D341Med (cell line): Measurements from ENCODE around the gene ST6GALNAC4.
A peak's percentile ranks its signal among the peaks of the same experiment; 100 is the strongest.

Experiments
- DNase-seq: peaks from one replicate; pipeline ENCODE4 v3.0.0; 2012; ENCODE audit warnings: low spot score

The ST6GALNAC4 gene

GRCh38 chr9:127929625-127929979 is 12.8 kb upstream of the ST6GALNAC4 start:
- DNase-seq = no peak

GRCh38 chr9:127928676-127929624 is 12.1 kb upstream of the ST6GALNAC4 start:
- DNase-seq = no peak

- DNase-seq = no peak
These were observed 11.3 kb upstream of the ST6GALNAC4 start for GRCh38 chr9:127927988-127928675.

- DNase-seq = no peak
These were observed 10.6 kb upstream of the ST6GALNAC4 start for GRCh38 chr9:127927201-127927987.

GRCh38 chr9:127926906-127927200 is 10.0 kb upstream of the ST6GALNAC4 start:
- DNase-seq = no peak

GRCh38 chr9:127925959-127926905 is 9.4 kb upstream of the ST6GALNAC4 start:
- no peak for DNase-seq

GRCh38 chr9:127924736-127925444 is 8.0 kb upstream of the ST6GALNAC4 start:
- DNase-seq = no peak

GRCh38 chr9:127923771-127924170 is 6.9 kb upstream of the ST6GALNAC4 start:
- DNase-seq = no peak

GRCh38 chr9:127923046-127923445 is 6.2 kb upstream of the ST6GALNAC4 start:
- peak; percentile 52 for DNase-seq

GRCh38 chr9:127921557-127922120 is 4.8 kb upstream of the ST6GALNAC4 start:
- peak; percentile 89 for DNase-seq

- no peak for DNase-seq
These were observed 4.0 kb upstream of the ST6GALNAC4 start for GRCh38 chr9:127920794-127921193.

GRCh38 chr9:127919253-127919815 is 2.5 kb upstream of the ST6GALNAC4 start:
- DNase-seq = no peak

GRCh38 chr9:127918183-127919107 is 1.6 kb upstream of the ST6GALNAC4 start:
- no peak for DNase-seq

- DNase-seq = no peak
These were observed 762 bp upstream of the ST6GALNAC4 start for GRCh38 chr9:127917603-127918002.

- no peak for DNase-seq
These were observed 781 bp downstream of the ST6GALNAC4 start for GRCh38 chr9:127915801-127916719.

- no peak for DNase-seq
These were observed 1.5 kb downstream of the ST6GALNAC4 start for GRCh38 chr9:127915325-127915752.

- DNase-seq = no peak
These were observed 3.2 kb downstream of the ST6GALNAC4 start for GRCh38 chr9:127913682-127914081.

GRCh38 chr9:127912882-127913281 is 4.0 kb downstream of the ST6GALNAC4 start:
- no peak for DNase-seq
